ENCODE results near the gene UBTD2.
"Not testable (repeated sequence)": the region's sequence is repeated elsewhere in the genome, so short reads cannot be mapped to it uniquely, and the experiment has no call there.

Gene UBTD2

GRCh38 chr5:172283020-172283861 is at the start of gene UBTD2:
TSS of gene UBTD2 (minus strand) at chr5:172283764. CDS start at chr5:172283665, 99 bp downstream.
- DNase-seq (ENCODE audit: low spot score): peak; percentile 87

- DNase-seq (ENCODE audit: low spot score): not testable (repeated sequence)
Measured at GRCh38 chr5:172326901-172327300, 43.3 kb upstream of the UBTD2 start.

GRCh38 chr5:172325452-172325851 is 41.9 kb upstream of the UBTD2 start:
- DNase-seq (ENCODE audit: low spot score): no peak

DNA sequence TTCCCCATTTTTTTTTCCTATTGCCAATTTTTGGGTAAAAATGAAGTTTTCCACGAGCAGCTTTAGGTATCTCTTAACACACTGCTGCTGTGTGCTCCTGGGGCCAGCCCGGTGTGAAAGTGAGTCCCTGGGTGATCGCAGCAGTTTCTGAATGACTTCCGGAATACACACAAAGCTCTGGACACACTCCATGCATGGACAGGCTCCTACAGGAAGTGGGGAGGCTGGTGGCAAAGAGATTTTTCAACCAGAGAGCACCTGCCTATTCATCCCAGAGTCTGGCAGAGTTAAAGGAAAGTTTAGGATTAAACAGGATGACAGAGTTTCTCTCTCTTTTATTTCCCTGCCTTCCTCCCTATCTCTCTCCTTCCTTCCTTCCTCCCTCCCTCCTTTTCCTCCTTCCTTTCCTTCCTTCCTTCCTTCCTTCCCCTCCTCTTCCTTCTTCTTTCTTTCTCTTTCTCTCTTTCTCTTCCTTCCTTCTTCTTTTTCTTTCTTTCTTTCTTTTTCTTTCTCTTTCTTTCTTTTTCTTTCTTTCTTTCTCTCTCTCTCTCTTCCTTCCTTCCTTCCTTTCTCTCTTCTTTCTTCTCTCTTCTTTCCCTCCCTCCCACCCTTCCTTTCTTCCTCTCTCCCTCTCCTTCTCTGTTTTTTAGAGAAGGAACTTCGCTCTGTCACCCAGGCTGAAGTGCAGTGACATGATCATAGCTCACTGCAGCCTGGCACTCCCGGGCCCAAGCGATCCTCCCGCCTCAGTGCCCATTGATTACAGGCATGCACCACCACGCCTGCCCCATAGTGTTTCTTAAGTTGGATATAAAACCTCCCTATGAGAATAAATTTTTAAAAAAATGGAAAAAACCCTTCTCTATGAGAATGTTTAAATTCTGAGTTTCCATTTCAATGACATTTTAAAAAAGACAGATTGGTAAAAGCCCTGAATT is 38.7 kb upstream of the UBTD2 start:
- no peak for DNase-seq (ENCODE audit: low spot score)

GRCh38 chr5:172321593-172321992 is 38.0 kb upstream of the UBTD2 start:
- DNase-seq (ENCODE audit: low spot score): no peak

GRCh38 chr5:172319708-172320441 is 36.3 kb upstream of the UBTD2 start:
- DNase-seq (ENCODE audit: low spot score): no peak

DNA sequence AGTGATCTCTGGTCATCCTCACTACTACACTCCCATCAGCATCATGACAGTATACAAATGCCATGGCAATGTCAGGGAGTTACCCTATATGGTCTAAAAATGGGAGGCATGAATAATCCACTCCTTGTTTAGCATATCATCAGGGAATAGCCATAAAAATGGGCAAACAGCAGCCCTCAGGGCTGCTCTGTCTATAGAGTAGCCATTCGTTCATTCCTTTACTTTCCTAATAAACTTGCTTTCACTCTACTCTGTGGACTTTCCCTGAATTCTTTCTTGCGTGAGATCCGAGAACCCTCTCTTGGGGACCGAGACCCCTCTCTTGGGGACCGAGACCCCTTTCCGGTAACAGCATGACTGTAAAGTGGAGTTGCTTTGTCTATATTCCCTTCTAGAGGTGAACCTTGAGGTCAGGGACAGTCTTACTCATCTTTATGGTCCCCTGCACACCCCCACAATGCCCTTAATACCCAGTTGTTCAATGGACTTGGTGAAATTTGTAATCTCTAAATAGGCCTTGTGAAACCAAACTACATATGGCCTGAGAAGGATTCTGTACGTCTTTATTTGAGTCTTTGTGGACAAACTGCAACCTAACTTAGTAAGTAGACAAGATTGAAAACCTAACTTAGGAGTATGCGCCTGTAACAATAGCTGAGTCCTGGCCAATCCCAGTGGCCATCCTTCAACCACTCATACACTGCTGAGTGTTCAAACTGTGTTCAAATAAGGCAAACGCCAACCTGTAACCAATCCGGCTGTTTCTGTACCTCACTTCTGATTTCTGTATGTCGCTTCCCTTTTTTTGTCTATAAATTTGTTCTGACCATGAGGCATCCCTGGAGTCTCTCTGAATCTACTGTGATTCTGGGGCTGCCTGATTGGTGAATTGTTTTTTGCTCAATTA is 32.3 kb upstream of the UBTD2 start:
- no peak for DNase-seq (ENCODE audit: low spot score)

DNA sequence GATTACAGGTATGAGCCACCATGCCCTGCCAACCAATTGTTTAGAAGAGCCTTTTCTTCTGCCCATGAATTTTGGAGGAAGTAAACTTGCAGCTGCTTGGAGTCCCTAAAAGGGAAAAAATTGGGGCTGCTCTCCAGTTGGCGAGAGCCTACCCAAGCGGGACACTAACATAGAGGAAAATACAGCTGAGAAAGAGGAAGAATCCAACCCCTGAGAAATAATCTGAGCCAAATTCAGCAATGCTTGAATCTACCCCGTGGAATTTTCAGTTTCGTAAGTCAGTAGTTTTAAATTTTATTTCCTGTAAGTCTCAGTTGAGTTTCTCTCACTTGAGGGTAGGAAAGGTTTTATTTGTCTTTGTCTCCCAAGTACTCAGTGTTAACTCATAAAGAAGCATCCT is 30.4 kb upstream of the UBTD2 start:
- no peak for DNase-seq (ENCODE audit: low spot score)

DNA sequence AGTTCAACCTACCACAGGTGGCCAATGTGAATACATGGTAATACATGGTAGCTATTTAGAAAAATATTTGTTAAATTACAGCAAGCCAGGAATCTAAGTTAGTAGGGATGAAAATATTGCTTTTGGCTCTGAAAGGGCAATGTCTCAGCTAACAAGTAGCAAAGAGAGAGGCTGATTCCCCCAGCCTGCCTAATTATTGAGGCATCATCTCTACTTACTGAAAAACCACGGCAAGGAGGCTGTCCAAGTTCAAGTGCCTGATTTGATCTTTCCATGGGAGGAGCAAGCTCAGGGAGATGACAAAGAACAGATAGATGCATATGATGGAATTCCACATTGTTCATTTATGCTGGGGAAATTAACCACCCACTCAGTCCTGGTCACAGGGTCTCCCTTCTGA is 28.7 kb upstream of the UBTD2 start:
- no peak for DNase-seq (ENCODE audit: low spot score)

DNA sequence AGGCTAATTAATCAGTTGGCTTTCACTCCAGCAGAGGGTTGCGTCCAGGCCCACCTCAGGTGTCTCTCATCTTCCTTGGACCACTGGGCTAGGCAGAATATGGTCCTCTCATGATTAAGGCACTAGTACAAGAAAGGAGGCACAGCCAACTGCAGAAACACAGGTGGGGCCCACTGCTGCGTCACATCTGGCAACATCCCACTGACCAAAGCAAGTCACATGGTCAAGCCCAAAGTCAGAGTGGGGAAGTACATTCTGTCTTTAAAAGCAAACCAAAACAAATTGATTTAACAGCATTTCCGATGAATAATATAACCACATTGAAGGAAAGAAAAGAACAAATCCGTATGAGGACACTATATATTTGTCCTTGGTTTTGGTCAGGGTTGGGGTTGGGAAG is 28.0 kb upstream of the UBTD2 start:
- DNase-seq (ENCODE audit: low spot score): no peak

DNA sequence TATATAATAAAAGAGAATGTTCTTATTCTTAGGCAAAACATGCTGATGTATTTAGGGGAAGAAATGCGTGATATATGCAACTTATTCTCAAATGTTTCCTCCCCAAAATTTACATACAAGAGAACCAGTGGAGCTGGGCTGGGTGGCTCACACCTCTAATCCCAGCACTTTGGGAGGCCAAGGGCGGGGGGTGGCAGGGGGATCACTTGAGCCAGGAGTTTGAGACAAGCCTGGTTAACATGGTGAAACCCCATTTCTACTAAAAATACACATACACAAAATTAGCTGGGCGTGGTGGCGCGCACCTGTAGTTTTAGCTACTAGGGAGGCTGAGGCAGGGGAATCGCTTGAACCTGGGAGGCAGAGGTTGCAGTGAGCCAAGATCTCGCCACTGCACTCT is 27.5 kb upstream of the UBTD2 start:
- DNase-seq (ENCODE audit: low spot score): no peak

GRCh38 chr5:172305380-172305779 is 21.8 kb upstream of the UBTD2 start:
- DNase-seq (ENCODE audit: low spot score): no peak

GRCh38 chr5:172303572-172304335 is 20.2 kb upstream of the UBTD2 start:
- DNase-seq (ENCODE audit: low spot score): no peak

GRCh38 chr5:172303162-172303561 is 19.6 kb upstream of the UBTD2 start:
- no peak for DNase-seq (ENCODE audit: low spot score)

DNA sequence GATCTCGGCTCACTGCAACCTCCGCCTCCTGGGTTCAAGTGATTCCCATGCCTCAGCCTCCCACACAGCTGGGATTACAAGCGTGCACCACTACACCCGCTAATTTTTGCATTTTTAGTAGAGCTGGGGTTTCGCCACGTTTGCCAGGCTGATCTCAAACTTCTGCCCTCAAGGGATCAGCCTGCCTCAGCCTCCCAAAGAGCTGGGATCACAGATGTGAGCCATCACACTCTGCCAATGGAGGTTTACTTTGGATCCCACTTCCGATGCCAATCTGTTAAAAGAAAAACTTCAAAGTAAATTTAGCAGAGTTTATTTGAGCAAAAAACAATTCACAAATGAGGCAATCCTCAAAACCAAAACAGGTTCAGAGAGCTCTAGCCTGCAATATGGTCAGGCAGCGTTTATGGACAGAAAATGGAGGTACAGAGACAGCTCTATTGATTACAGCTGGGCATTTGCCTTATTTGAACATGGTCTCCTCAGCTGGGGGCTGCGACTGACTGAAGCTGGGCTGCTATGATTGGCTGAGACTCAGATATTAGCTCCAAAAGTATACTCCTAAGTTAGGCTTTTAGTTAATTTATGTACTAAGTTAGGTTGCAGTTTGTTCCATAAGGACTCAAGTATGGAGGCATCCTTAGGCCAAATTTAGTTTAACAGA is 18.6 kb upstream of the UBTD2 start:
- DNase-seq (ENCODE audit: low spot score): no peak

DNA sequence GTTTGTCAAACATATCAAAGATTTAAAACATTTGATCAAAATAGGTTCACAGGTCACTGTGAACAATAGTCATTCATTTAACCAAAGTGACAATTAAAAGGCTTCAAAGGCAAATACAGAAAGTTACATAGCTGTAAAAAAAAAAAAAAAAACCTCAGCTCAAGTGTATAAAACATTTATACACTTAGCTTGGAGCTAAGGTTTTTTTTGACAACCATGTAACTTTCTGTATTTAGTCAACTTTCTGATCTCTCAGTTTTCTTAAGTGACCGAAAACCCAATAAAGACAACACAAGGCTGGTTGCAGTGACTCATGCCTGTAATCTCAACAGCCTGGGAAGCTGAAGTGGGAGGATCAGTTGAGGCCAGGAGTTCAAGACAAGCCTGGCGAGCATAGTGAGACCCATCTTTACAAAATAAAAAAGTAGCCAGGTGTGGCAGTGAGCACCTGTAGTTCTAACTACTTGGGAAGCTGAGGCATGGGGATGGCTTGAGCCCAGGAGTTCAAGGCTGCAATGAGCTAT is 16.4 kb upstream of the UBTD2 start:
- no peak for DNase-seq (ENCODE audit: low spot score)

DNA sequence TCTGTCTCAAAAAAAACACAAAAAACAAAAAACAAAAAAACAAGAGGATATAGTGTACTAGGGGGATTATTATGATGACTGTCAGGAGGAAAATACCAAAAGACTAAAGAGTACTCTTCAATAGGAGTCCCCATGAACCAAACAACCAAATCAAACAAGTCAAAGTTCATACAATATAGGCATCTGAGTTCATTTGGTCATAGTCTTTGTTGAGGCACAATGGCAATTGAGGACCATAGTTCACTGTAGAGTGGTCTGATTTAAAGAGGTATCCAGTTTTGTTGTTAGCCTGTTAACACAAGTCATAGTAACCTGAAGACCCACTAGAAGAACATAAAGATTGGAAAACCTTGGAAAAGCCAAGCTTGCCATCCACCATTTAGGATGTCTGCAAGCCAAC is 11.3 kb upstream of the UBTD2 start:
- DNase-seq (ENCODE audit: low spot score): no peak

DNA sequence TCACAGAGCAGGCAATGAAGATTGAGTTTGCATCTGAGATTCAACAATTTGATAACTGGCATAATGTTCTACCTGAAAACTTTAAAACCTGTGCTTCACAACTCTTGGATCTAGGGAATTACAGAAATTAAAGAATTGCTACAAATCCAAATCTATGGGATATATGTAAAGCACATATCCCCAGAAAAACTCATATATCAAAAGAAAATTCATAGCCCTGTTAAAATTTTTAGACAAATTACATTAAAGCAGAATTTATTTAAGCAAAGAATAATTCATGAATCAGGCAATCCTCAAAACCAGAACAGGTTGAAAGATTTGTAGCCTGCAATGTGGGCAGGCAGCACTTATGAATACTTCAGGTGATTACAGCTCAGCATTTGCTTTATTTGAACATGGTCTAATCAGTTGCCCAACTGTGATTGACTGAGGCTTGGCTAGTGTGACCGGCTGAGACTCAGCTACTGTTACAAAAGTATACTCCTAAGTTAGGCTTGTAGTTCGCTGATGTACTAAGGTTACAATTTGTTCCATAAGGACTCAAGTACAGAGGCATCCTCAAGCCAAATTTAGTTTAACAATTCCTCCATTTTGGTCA is 10.3 kb upstream of the UBTD2 start:
- DNase-seq (ENCODE audit: low spot score): no peak

GRCh38 chr5:172293054-172293744 is 9.6 kb upstream of the UBTD2 start:
- DNase-seq (ENCODE audit: low spot score): peak; percentile 73

Data from LoVo (cell line).